ENCODE measurements around the gene STK17B. TPM values are rescaled to one million over a fixed set of nuclear protein-coding genes. Genes with fewer than 3 reads are reported as not detected.

The STK17B gene
- total and polyA plus RNA-seq, 2 of the 8 experiments (the other 6 are each of a cell fraction or from before 2014, with no cell fraction given) = 1.8 to 10.5 TPM

GRCh38 chr2:196140213-196140612, 31.2 kb downstream of the STK17B start:
- Histone ChIP-seq H3K4me3 (ENCODE audit: extremely low read depth in 1 of 4, insufficient read depth in 2 of 4, low read depth in 3 of 4, low read length in 4 of 4) (no peak overlapping the region), H2BK120ac (replicated peaks; ENCODE audit: low read depth, low read length) (no peak overlapping the region), H2AFZ (ENCODE audit: low read length) (no peak overlapping the region), H3K23me2 (ENCODE audit: low read depth, low read length) (no peaks in the 10 kb centered on the region), H2BK5ac (ENCODE audit: low read depth, low read length) (no peak overlapping the region), H3K36me3 (ENCODE audit: control insufficient read depth in 2 of 4, insufficient read depth in 4 of 4, low read length in 3 of 4) (peaks cover 0 to 36% (median 10%) of the 10 kb centered on the region in 4 experiments; a peak in 4 of 8 replicates), H3K9me3 (ENCODE audit: insufficient read depth in 2 of 2, low read depth in 1 of 2, low read length in 1 of 2) (no peaks in the 10 kb centered on the region), H3K9ac (replicated peaks in 1 of 4; ENCODE audit: extremely low read depth in 1 of 4, low read depth in 3 of 4, low read length in 3 of 4) (no peak overlapping the region), H3K79me1 (ENCODE audit: low read depth, low read length) (no peaks in the 10 kb centered on the region), H3K79me2 (ENCODE audit: control insufficient read depth in 1 of 2, insufficient read depth in 2 of 2, low read length in 2 of 2) (no peaks in the 10 kb centered on the region), H3K56ac (replicated peaks; ENCODE audit: insufficient read length, low read depth, low read length) (no peak overlapping the region), H2AK5ac (ENCODE audit: low read depth, low read length) (no peak overlapping the region), H4K5ac (ENCODE audit: insufficient read length, low read depth, low read length) (no peak overlapping the region), H3K14ac (ENCODE audit: insufficient read length) (no peak overlapping the region), H3K4me2 (ENCODE audit: insufficient read depth in 1 of 2, low read depth in 2 of 2, low read length in 2 of 2) (no peak overlapping the region), H4K20me1 (replicated peaks in 1 of 2; ENCODE audit: control insufficient read depth in 1 of 2, insufficient read depth in 2 of 2, low read length in 2 of 2) (no peaks in the 10 kb centered on the region), H3K18ac (ENCODE audit: extremely low read depth, low read length) (no peak overlapping the region), H3K4me1 (replicated peaks in 1 of 4; ENCODE audit: control insufficient read depth in 3 of 4, insufficient read depth in 4 of 4, low read length in 3 of 4) (peaks cover 0 to 3% (median 0%) of the 10 kb centered on the region in 4 experiments; a peak in 2 of 7 replicates), H4K91ac (replicated peaks; ENCODE audit: insufficient read length, low read length) (no peak overlapping the region), H3K27ac (ENCODE audit: low read depth, low read length) (no peak overlapping the region), H3K23ac (ENCODE audit: insufficient read length) (no peak overlapping the region), H2BK15ac (ENCODE audit: low read length) (no peak overlapping the region), H3K27me3 (replicated peaks in 1 of 4; ENCODE audit: control insufficient read depth in 3 of 4, extremely low read depth in 1 of 4, insufficient read depth in 3 of 4, low read length in 3 of 4) (no peaks in the 10 kb centered on the region), H2BK12ac (ENCODE audit: low read depth, low read length) (no peak overlapping the region), H4K8ac (ENCODE audit: extremely low read depth, insufficient read depth, low read length) (no peak overlapping the region), H2BK20ac (ENCODE audit: low read length) (no peak overlapping the region), H3K4ac (replicated peaks; ENCODE audit: insufficient read length, low read depth, low read length) (no peak overlapping the region)
- ChIA-PET CTCF (ENCODE audit: partially characterized antibody) (interaction anchor here (0.7 to 1.2 kb wide), 2 partner anchors 13 to 62 kb away, joined by 4 to 5 read pairs; no protein-coding TSS in a partner anchor), POLR2A (ENCODE audit: partially characterized antibody) (interaction anchor here (1.3 kb wide), 1 partner anchor 31 kb away, joined by 3 read pairs; the partner anchor contains the start of gene STK17B)
- DNase-seq (ENCODE audit: low read depth in 1 of 2, low spot score in 2 of 2) (no peak), FAIRE-seq (no peak)
- no peak for TF ChIP-seq E2F6 (IDR thresholded peaks at IDR 0.05)
- no peak for TF ChIP-seq JUN (IDR thresholded peaks at IDR 0.05; ENCODE audit: low read depth, low read length)
- no peak for TF ChIP-seq TAF7 (optimal IDR thresholded peaks at IDR 0.05; ENCODE audit: borderline replicate concordance, low read depth, low read length)
- TF ChIP-seq JUND (IDR thresholded peaks at IDR 0.05; ENCODE audit: low read length) = no peak
- TF ChIP-seq SP4 (IDR thresholded peaks at IDR 0.05; ENCODE audit: low read length) = no peak
- no peak for TF ChIP-seq TCF12 (IDR thresholded peaks at IDR 0.05; ENCODE audit: low read depth, low read length)
- no peak for TF ChIP-seq SAP30 (IDR thresholded peaks at IDR 0.05; ENCODE audit: insufficient read depth, insufficient replicate concordance, low read length)

All from H1 (cell line).